Stimulated activated CD4-positive, alpha-beta T cell treated with anti-CD3 and anti-CD28 coated beads, Interleukin-15, amount 100 ng/mL, for 24 hours (primary cell): ENCODE measurements around the gene TTI1.

Source experiments
- DNase-seq: peaks from one replicate; pipeline ENCODE4 v3.0.0-alpha.2; 2020

Gene TTI1

DNA sequence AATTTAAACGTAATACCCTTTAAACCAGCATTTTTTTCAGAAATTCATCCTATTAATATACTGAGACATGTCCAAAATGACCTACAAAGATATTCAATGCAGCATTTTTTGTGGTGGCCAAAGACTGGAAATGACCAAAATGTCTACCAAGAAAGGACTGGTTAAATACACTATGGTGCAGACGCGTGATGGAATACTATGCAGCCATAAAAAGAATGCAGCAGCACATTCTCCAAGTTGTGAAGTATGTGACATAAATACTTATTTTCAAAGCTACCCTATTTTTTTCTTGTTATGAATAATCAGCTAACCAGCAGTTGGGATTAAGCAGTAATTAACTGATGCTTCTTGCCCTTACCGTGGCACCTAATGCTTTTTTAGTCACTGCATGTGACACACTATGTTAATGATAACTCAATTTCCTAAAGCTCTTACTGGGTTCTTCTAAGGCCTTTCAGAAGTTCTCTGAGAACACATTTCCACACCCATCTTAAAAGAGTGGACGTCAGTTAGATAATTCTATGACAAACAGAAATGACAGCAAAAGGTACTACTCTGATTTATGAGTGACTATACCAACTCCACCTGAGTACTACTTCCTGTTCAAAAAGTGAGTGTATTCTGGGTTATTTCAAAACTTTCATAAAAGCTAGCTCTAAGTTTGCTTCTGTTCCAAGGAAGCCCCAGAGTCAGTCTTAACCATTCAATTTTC, 24.9 kb downstream of the TTI1 start:
- DNase-seq, result no peak

DNA sequence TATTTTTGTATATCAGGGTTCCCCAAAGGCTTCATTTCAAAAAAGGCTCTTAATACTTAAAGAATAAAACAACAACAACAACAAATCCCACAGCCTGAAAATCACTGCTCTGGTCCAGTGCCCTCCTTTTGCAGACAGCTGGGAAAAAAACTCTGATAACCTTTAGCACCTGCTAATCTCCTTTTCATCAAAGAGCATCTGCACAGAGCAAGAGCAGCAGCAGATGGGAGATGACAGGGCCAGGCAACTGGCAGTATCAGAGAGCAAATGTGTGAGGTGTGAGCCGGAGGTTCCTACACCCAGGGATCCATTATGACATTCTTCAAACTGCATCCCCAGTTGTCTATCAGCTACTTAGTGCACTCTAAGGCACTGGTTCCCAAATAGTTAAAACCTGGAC, 25.7 kb downstream of the TTI1 start:
- no peak for DNase-seq

DNA sequence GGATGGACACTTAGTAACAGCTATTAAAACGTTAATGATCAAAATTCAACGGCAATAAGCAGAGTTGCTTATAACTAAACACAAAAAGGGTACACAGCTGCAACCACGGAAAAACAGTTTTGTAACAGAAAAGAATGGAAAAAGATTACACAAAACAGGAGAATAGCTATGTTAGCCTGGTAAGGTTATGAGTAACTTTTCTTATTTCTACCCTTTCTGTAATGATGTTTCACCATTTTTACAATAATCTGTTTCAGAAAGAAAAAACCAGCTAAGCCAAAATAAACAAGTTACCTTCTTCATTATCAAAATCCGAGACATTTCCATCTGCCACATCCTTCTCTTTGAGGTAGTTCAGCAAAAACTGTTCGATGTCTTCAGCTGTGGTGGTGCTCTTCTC, 27.4 kb downstream of the TTI1 start:
- no peak for DNase-seq

DNA sequence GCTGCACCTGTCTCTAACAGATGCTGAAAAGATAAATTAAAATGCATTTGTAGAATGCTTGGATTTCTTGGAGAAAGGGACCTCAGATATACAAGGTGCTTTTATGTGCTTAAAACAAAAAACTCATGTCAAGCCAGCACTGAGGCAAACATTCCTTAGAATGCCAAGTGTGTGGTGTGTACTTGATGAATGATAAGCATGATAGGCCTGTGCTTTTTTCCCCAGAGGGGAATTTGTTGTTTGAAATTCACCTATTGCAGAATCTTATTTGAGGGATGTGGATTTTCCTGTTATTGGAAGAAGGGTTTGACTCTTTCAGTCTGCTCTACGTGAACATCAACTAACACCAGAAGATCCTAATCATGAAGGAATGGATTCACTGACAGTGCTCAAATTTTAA, 28.8 kb downstream of the TTI1 start:
- no peak for DNase-seq

DNA sequence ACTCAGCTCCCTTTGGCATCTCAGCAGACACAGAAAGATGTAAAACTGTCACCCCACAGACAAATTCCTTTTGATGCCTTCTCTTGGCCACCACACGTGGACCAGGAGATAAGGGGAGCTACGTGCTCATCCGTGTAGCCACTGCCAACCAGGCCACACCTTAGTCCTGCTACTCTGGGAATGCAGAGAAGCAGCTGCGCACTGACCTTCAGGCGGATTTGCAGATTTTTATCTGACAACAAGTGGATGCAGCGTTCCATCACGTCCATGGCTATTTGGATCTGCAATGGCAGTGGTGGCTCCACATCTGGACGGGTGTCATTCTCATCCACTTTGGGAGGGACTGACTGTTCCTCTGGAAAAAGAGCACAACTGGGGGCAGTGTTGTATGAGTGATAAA, 30.8 kb downstream of the TTI1 start:
- no peak for DNase-seq

DNA sequence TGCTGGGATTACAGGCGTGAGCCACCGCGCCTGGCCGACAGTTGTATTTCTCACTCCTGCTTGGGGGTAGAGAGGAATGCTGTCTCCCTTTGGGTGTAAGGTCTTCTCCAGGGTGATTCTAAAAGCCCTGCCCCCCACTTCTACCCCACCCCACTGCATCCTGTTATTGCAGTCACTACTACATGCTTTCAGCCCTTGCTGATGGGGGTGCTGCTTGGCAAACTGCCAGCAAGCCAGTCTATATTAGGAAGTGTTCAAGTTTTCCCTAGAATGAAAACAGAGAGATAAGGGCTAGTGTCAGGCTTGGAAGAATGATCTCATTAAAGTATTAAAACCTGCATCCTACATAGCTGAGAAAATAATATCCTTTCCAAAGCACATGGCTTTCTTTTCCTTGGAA, 31.3 kb downstream of the TTI1 start:
- DNase-seq, result peak; percentile 23

DNA sequence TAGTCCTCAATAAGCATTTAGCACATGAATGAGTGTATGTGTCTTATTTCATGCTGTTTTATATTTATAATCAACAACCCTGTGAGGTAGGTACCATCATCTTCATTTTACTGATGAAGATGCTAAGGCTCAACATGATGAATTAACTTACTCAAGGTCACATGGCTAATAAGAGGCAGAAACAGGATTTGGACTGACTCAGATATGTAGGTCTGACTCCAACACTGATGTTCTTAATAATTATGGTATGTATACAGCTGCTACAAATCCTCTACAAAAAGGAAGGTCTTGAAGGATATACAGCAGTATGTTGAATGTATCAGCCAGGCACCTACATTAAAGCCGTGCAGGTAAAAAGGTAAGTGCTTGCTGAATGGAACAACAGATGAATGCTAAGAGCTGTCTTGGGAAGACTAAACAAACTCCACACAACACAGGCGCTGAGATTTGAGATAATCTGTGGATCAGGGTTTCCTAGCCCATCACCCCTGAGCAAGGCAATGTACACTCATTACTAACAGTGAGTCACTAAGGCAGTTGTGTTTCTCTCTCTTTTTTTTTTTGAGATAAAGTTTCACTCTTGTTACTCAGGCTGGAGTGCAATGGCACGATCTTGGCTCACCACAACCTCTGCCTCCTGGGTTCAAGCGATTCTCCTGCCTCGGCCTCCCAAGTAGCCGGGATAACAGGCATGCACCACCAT, 31.9 kb downstream of the TTI1 start:
- peak; percentile 43 for DNase-seq

DNA sequence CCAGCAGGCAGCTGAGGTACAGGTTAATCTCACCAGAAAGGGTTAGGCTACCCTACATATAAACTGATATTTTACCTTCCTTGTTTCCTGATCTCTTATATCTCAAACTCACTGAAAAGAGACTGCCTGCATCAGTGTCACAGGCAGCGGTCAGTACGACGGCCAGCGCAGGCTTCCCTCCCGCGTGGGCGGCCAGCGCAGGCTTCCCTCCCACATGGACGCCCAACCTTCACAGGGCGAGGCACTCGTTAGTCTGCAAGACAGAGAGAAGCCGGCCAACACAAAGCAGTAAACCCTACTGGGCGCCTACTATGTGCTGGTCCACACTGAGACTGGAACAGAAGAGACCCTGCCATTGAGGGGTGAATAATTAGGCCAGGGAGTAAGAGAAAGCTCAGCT, 33.0 kb downstream of the TTI1 start:
- no peak for DNase-seq

DNA sequence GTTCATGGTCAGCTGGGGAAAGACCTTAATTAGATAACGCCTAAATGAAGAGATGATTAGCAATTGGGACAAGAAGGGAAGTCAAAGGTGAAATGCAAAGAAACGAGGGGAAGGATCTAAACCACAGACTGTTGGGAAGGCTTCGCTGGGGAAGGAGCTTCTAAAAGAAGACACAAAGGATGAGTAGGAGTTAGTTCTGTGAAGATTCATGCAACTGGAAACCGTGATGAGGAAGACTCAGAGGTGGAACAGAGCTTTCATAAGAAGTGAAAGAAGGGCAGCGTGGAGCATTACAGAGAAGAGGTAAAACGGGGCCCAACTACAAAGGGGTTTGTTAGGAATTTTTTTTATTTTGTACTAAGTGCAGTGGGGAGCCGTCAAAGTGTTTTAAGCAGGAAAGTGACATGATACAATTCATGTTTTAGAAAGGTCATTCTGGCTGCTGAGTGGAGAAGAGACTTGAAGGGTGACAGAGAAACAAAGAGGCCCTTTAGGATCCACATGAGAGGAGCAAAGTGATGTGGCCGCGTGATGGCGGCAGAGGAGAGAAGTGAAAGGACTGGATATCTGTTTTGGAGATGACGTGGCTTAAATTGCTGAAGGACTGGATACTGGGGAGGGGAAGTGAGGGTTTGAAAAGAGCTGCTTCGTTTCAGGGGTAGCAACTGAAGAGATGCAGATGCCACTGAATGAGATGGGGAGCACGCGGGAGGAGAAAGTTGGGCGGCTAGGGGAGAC, 33.6 kb downstream of the TTI1 start:
- no peak for DNase-seq

DNA sequence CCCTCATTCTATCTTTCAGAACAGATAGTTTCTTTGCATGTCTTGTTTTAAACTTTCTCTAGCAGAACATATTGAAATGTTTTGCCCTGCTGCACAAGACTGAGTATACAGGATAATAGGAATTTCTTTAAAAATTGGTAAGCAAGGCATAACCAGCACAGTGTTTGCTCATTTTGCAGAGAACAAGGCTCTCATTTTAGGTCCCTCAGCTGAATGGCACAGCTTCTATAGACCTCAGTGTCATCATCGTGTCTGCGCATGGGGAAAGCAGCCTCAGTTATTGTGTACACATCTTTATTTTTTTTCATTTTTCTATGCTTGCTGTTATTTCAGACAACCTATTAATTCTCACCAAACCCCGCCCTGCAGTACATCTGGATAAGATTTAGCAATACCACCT, 35.7 kb downstream of the TTI1 start:
- DNase-seq, result no peak

DNA sequence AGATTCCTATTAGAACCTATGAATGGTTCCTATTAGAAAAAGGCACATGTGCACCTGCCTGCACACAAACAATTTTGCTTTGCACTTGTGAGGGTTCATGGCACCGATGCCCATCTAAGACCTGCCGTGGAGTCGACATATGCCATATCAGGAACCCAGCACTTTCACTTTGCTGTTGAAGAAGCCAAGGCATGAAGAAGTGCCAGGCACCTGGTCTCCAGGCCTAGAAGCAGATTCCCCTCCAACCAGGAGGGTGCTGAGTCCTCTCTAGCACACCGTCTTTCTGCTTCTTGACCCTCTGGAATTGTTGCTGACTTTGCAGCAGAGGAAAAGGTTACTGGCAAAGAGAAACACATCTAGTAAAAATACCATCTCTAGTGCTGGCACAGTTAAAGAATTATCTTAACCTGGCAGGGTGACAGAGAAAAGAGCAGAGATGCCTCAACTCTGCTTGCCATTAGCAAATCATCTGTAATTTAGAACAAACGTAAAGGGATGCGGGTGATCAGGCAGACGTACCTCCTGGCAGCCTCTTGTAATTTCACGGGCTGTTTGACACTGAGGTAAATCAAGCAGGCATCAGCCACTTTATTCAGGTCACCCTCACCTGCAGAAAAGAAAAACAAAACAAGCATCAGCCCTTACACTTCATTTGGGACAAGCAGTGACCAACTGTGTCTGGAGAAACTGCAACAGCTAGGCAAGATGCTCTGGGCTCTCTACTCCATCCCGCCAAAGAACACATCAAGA, 37.2 kb downstream of the TTI1 start:
- DNase-seq, result no peak

DNA sequence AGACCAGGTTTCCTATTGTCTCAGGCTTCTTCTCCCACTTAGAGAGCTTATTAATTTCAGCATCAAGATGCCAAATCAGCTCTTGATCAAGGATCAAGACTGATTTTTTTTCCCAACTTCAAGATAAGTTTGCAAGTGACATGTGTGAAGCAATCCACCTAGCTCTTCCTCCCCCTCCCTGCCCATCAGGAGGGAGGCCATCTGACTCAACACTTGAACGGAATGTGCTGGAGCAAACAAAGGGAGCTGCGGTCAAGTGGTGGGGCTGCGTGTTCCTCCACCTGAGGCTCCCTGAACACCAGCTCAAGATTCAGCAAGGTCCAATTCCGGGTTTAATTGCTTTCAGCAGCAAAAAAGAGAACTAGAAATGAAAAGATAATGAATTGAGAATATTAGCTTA, 38.7 kb downstream of the TTI1 start:
- DNase-seq, result no peak

DNA sequence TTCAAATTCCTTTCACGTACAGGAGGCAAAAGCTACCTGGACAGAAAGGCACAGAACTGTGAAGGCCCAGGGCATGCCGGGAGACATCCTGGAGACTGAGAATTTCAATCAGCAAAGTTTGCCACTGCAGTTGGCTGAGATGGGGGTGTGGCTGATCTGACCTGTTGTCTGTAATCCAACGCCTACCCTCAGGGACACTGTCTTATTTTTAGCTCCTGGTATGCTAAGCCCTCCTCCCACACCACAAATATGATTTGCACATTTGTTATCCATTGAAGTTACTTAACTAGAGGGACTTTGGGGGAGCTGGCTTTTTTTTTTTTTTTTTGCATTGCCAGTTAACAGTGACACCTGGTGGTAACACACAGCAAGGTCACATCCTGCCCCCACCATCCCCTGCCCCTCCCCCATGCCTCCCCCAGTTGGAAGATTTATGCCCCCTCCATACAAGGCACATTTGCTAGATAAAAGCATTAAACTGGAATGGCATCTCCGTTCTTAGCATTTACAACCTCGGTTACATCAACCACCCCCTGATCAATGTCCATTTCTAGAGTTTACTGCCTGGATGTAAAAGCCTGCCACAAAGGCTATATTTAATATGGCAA, 40.4 kb downstream of the TTI1 start:
- DNase-seq, result peak; percentile 23

DNA sequence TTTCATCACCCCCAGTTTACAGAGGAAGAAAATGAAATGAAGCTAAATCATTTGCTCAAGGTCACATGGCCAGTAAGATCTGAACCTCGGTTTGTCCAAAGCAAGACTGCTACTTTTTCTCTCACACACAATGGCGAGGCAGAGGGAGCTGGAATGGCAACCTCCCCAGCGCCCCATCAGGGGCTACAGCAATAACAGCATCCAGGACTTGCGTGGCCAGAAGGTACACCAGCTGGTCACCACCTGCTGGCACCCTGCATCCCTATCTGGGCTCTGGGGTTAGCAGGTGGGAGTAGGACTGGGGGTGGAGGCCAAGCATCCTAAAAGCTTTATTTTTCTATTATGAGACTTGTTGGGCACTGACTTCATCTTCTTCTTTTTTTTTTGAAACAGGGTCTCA, 41.3 kb downstream of the TTI1 start:
- DNase-seq, result no peak

DNA sequence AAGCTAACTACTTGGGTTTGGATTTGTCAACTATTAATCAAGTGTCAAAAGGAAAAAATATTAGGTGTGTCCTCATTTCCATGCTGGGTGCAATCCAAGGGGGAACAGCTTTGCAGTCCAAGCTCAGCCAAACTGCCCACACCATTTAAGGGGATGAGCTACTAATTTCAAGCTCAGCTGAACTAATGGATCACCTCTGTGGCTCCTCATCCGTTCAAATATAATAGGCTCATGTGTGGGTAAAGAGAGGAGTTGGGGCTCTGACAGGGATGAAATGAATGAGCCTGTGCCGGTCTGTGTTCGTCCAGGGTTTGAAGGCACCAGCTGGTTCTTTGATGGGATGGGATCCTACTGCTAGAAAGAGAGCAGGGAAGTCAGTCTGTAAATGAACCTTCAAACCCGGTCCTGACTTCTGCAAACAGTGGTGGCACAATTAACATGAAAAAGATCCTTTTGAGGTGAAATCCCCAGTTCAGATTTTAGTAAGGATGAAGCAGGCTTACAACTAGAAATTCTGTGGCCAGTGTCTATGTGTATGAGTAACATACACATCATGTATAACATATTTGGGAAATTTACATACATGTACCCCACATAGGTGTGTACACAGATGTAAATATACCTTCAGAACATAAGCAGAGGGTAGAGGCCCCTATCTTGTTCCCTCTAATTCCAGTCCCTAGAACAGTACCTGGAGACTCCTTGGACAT, 41.9 kb downstream of the TTI1 start:
- DNase-seq, result no peak

DNA sequence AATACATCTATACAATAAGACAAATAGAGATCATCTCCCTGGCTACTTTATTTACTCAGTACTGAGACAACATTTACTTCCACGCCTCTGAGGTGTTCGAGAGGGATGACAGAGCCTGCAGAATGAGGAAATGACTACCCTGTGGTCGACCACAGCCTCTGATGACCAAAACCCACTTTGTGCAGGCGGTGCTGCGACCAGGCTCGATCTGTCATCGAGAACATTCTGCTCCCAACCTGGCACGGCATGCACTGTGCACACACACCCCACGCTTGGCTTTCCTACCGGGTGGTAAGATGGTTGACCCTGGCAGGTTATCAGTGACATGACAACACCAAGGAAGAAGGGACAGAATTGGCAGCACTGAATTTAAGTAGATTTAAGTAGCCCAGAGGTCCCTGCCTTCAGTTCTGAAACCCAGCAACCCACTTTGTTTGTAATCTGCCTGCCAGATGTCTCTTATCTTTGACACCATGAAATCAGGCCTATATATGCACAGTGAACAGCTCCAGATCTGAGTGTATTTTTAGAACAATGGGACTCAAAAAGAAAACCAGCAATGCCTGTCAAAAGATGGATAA, 42.6 kb downstream of the TTI1 start:
- peak; percentile 56 for DNase-seq

DNA sequence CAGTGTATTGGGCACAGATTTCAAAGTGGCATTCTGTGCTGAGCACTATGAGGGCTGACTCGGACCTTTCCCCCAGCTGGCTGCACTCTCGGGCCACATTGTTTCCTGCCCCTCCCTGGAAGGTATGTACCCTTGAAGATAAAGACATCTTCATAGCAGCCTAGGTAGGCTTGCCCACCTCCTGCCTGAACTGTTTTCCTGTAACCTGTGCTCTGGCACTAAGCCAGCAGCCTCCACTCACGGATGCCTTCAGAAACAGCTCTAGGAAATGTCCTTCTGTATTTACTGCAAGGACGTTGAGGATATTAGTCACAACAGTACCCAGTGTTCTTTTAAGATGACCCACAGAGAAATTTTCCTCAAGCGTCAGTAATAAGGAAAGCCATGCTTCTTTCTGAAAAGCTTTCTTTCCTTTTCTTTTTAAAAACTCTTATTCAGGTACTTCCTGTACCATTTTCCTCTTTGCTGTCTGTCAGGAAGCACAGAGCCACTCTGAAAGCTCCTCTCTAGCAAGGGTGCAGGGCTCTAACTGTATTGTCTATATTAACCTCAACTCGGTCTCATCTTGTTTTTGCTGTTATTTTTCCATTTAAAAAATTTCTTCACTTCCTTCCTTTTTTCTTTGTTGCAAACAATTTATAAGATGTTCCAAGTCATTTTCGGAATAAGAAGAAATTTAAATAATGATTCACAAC, 43.5 kb downstream of the TTI1 start:
- DNase-seq, result no peak

DNA sequence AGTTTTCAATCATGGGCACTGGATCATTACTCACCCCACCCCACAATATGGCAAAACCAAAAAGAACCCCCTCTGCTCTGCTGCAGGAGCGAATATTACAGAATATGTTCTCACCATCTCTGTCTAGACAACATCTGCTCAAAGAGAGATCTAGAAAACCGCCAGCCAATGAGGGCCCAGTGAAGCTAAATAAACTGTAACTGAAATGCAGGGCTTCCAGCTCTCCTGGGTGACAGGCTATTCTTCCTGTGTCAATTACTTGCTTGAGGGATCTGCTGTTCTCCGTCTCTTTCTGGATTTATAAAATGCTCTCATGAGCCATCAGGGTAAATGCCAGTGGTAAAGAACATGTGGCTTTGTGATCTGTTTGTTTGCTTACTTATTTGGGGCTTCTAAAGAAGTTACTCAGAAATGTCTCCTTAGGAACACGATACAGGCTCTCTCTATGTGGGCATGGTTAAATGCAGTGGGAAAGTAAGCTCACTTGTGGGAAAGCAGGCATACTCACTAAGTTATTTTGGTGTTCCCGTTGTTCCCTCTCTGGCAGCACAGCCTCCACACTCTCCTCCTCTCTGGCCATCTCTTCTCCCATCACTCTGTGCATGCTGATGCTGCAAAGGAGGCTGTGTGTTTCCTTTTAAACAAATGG, 44.8 kb downstream of the TTI1 start:
- no peak for DNase-seq

DNA sequence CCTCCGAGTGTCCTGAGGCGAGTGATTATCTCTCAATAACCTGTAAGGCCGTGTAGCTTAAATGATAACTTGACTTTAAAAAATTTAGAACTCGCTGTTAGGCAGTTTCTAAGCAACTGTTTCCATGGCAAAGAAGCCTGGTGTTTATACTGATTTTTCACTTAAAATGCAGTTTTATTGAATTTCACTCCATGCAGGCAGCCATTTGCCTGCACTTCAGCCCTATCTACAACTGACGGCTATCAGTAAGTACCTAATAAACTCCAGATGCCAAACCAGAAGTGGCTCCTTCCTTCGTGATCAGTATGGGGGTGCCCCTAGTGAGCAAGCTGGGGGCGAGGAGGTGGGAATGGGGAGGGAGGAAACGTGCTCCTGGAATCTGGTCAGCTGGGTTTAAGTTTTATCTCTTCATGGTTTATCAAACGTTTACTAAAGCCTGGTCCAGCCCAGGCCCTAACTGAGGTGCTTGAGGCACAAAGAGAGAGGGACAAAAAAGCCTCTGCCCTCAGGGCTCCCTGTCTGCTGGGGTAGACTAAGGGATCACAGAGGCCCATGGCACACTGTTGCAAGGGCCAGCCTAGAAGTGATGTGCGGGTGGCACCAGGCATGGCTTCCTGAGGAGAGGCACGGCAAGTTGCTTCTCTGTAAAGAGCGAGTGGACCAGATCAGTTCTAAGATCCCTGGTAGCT, 45.5 kb downstream of the TTI1 start:
- DNase-seq, result no peak
